T-helper 1 cell treated with Interleukin-12 subunit alpha and Interleukin-12 subunit beta and Interleukin-4 antibody, amounts not matched to agents 30 μg/mL and 1 μg/mL, for 36 hours (primary cell): Measurements from ENCODE around the gene PACS2.
"Not testable (repeated sequence)": the region's sequence is repeated elsewhere in the genome, so short reads cannot be mapped to it uniquely, and the experiment has no call there.

ENCODE experiments used
- H3K27ac Mint-ChIP-seq: one replicate; pipeline ENCODE4 v1.8.0; 2021; ENCODE audit warnings: mild to moderate bottlenecking, mixed read lengths
- H3K27me3 Mint-ChIP-seq: one replicate; pipeline ENCODE4 v1.8.0; 2021; ENCODE audit warnings: low read depth, mixed read lengths
- H3K36me3 Mint-ChIP-seq: one replicate; pipeline ENCODE4 v1.8.0; 2021; ENCODE audit warnings: low read depth, mixed read lengths
- H3K4me1 Mint-ChIP-seq: one replicate; pipeline ENCODE4 v1.8.0; 2021; ENCODE audit warnings: low read depth, mixed read lengths
- H3K4me3 Mint-ChIP-seq: one replicate; pipeline ENCODE4 v1.8.0; 2021; ENCODE audit warnings: mild to moderate bottlenecking, moderate library complexity, mixed read lengths
- H3K9me3 Mint-ChIP-seq: one replicate; pipeline ENCODE4 v1.8.0; 2021; ENCODE audit warnings: mixed read lengths

PACS2 gene

GRCh38 chr14:105355049-105355575, 40.6 kb downstream of the PACS2 start:
- Mint-ChIP-seq H3K27ac (no peak overlapping the region), H3K9me3 (no peaks in the 10 kb centered on the region), H3K4me1 (peaks cover 3% of the 10 kb centered on the region), H3K27me3 (no peaks in the 10 kb centered on the region), H3K4me3 (no peak overlapping the region), H3K36me3 (no peaks in the 10 kb centered on the region)

- Mint-ChIP-seq H3K4me1 (peaks cover 3% of the 10 kb centered on the region), H3K27ac (no peak overlapping the region), H3K36me3 (peaks cover 2% of the 10 kb centered on the region), H3K4me3 (no peak overlapping the region), H3K27me3 (no peaks in the 10 kb centered on the region), H3K9me3 (no peaks in the 10 kb centered on the region)
Measured at GRCh38 chr14:105355850-105356604, 41.5 kb downstream of the PACS2 start.

GRCh38 chr14:105356927-105357326, 42.4 kb downstream of the PACS2 start:
- Mint-ChIP-seq H3K4me3 (no peak overlapping the region), H3K4me1 (peaks cover 3% of the 10 kb centered on the region), H3K27me3 (no peaks in the 10 kb centered on the region), H3K27ac (no peak overlapping the region), H3K36me3 (peaks cover 2% of the 10 kb centered on the region), H3K9me3 (no peaks in the 10 kb centered on the region)

- no peak overlapping the region for H3K27ac Mint-ChIP-seq
- H3K27me3 Mint-ChIP-seq, result no peaks in the 10 kb centered on the region
Measured at GRCh38 chr14:105357626-105358025, 43.1 kb downstream of the PACS2 start.

GRCh38 chr14:105358140-105358846, 43.7 kb downstream of the PACS2 start:
- H3K27me3 Mint-ChIP-seq, result peaks cover 1% of the 10 kb centered on the region
- H3K4me1 Mint-ChIP-seq, result no peaks in the 10 kb centered on the region
- H3K4me3 Mint-ChIP-seq, result no peak overlapping the region
- no peaks in the 10 kb centered on the region for H3K9me3 Mint-ChIP-seq
- no peak overlapping the region for H3K27ac Mint-ChIP-seq
- H3K36me3 Mint-ChIP-seq, result peaks cover 2% of the 10 kb centered on the region

More at GRCh38 chr14:105357626-105358025, 43.1 kb downstream of the PACS2 start:
- Mint-ChIP-seq H3K4me3 (no peak overlapping the region), H3K36me3 (peaks cover 2% of the 10 kb centered on the region), H3K4me1 (no peaks in the 10 kb centered on the region), H3K9me3 (no peaks in the 10 kb centered on the region)

- Mint-ChIP-seq H3K36me3 (peaks cover 4% of the 10 kb centered on the region), H3K9me3 (no peaks in the 10 kb centered on the region), H3K27ac (no peak overlapping the region), H3K27me3 (peaks cover 8% of the 10 kb centered on the region), H3K4me1 (peaks cover 4% of the 10 kb centered on the region), H3K4me3 (no peak overlapping the region)
Measured at GRCh38 chr14:105358943-105359342, 44.4 kb downstream of the PACS2 start.

- not testable (repeated sequence) for H3K4me3 Mint-ChIP-seq, H3K9me3 Mint-ChIP-seq, H3K27me3 Mint-ChIP-seq, H3K36me3 Mint-ChIP-seq, H3K4me1 Mint-ChIP-seq, H3K27ac Mint-ChIP-seq
Measured at GRCh38 chr14:105361412-105361811, 46.9 kb downstream of the PACS2 start.

GRCh38 chr14:105363847-105364708, 49.5 kb downstream of the PACS2 start:
- no peaks in the 10 kb centered on the region for H3K9me3 Mint-ChIP-seq
- peaks cover 4% of the 10 kb centered on the region for H3K4me1 Mint-ChIP-seq
- peaks cover 4% of the 10 kb centered on the region for H3K36me3 Mint-ChIP-seq
- peaks cover 9% of the 10 kb centered on the region for H3K27me3 Mint-ChIP-seq
- no peak overlapping the region for H3K4me3 Mint-ChIP-seq
- no peak overlapping the region for H3K27ac Mint-ChIP-seq

- Mint-ChIP-seq H3K4me1 (peaks cover 4% of the 10 kb centered on the region), H3K27me3 (peaks cover 9% of the 10 kb centered on the region), H3K9me3 (no peaks in the 10 kb centered on the region), H3K27ac (no peak overlapping the region), H3K4me3 (no peak overlapping the region), H3K36me3 (peaks cover 4% of the 10 kb centered on the region)
Measured at GRCh38 chr14:105365101-105365500, 50.6 kb downstream of the PACS2 start.

GRCh38 chr14:105365681-105366080, 51.1 kb downstream of the PACS2 start:
- peaks cover 5% of the 10 kb centered on the region for H3K4me1 Mint-ChIP-seq
- peaks cover 4% of the 10 kb centered on the region for H3K36me3 Mint-ChIP-seq
- H3K4me3 Mint-ChIP-seq, result no peak overlapping the region
- H3K27ac Mint-ChIP-seq, result no peak overlapping the region
- no peaks in the 10 kb centered on the region for H3K9me3 Mint-ChIP-seq
- H3K27me3 Mint-ChIP-seq, result peaks cover 9% of the 10 kb centered on the region

- Mint-ChIP-seq H3K36me3 (peaks cover 2% of the 10 kb centered on the region), H3K4me3 (no peak overlapping the region), H3K4me1 (peaks cover 8% of the 10 kb centered on the region), H3K27me3 (peaks cover 9% of the 10 kb centered on the region), H3K27ac (no peak overlapping the region), H3K9me3 (no peaks in the 10 kb centered on the region)
Measured at GRCh38 chr14:105366386-105367074, 52.0 kb downstream of the PACS2 start.

- Mint-ChIP-seq H3K4me1 (peaks cover 8% of the 10 kb centered on the region), H3K27ac (no peak overlapping the region), H3K4me3 (no peak overlapping the region), H3K27me3 (peaks cover 9% of the 10 kb centered on the region), H3K9me3 (no peaks in the 10 kb centered on the region), H3K36me3 (peaks cover 2% of the 10 kb centered on the region)
Measured at GRCh38 chr14:105367116-105368031, 52.8 kb downstream of the PACS2 start.

GRCh38 chr14:105368032-105368417, 53.5 kb downstream of the PACS2 start:
- H3K4me1 Mint-ChIP-seq, result peaks cover 8% of the 10 kb centered on the region
- no peak overlapping the region for H3K4me3 Mint-ChIP-seq
- H3K27me3 Mint-ChIP-seq, result peaks cover 9% of the 10 kb centered on the region
- peaks cover 2% of the 10 kb centered on the region for H3K36me3 Mint-ChIP-seq
- no peaks in the 10 kb centered on the region for H3K9me3 Mint-ChIP-seq
- no peak overlapping the region for H3K27ac Mint-ChIP-seq
